IPS DF 19.7 (cell line): ENCODE results near the gene HS6ST3.
"Not testable (repeated sequence)": the region's sequence is repeated elsewhere in the genome, so short reads cannot be mapped to it uniquely, and the experiment has no call there.

Experiments used
- DNase-seq: peaks from one replicate; pipeline ENCODE4 v3.0.0-alpha.2; 2013; ENCODE audit warnings: low read depth, low spot score

HS6ST3 gene

GRCh38 chr13:96091164-96092117 lies 1.5 kb downstream of the HS6ST3 start:
- DNase-seq, result no peak

GRCh38 chr13:96093296-96094006 lies 3.5 kb downstream of the HS6ST3 start:
- DNase-seq, result no peak

- DNase-seq, result no peak
Measured at GRCh38 chr13:96100457-96101220, 10.7 kb downstream of the HS6ST3 start.

GRCh38 chr13:96104516-96104915 lies 14.6 kb downstream of the HS6ST3 start:
- no peak for DNase-seq

- DNase-seq, result not testable (repeated sequence)
Measured at GRCh38 chr13:96108072-96108471, 18.2 kb downstream of the HS6ST3 start.

GRCh38 chr13:96109125-96109524 lies 19.2 kb downstream of the HS6ST3 start:
- DNase-seq, result no peak

GRCh38 chr13:96112936-96113335 lies 23.0 kb downstream of the HS6ST3 start:
- no peak for DNase-seq

- DNase-seq, result not testable (repeated sequence)
Measured at GRCh38 chr13:96115368-96115767, 25.5 kb downstream of the HS6ST3 start.

- no peak for DNase-seq
Measured at GRCh38 chr13:96119921-96120320, 30.0 kb downstream of the HS6ST3 start.

GRCh38 chr13:96130818-96131340 lies 41.0 kb downstream of the HS6ST3 start:
- DNase-seq, result no peak

GRCh38 chr13:96141032-96141431 lies 51.1 kb downstream of the HS6ST3 start:
- no peak for DNase-seq

- no peak for DNase-seq
Measured at GRCh38 chr13:96159725-96160124, 69.8 kb downstream of the HS6ST3 start.

- DNase-seq, result no peak
Measured at GRCh38 chr13:96161141-96161540, 71.2 kb downstream of the HS6ST3 start.

GRCh38 chr13:96165840-96166239 lies 75.9 kb downstream of the HS6ST3 start:
- no peak for DNase-seq

GRCh38 chr13:96172066-96172465 lies 82.2 kb downstream of the HS6ST3 start:
- DNase-seq, result no peak

GRCh38 chr13:96178759-96179158 lies 88.9 kb downstream of the HS6ST3 start:
- no peak for DNase-seq

GRCh38 chr13:96179309-96179708 lies 89.4 kb downstream of the HS6ST3 start:
- DNase-seq, result no peak

GRCh38 chr13:96181911-96182310 lies 92.0 kb downstream of the HS6ST3 start:
- DNase-seq, result no peak

GRCh38 chr13:96185818-96186217 lies 95.9 kb downstream of the HS6ST3 start:
- DNase-seq, result no peak

- no peak for DNase-seq
Measured at GRCh38 chr13:96191367-96191766, 101.5 kb downstream of the HS6ST3 start.

GRCh38 chr13:96193728-96194310 lies 103.9 kb downstream of the HS6ST3 start:
- no peak for DNase-seq
